SH-SY5Y (cell line): ENCODE data around the gene SNUPN.

Source experiments
- GATA2 ChIP-seq: IDR thresholded peaks from 2 replicates; pipeline ENCODE4 v1.6.1; 2011; ENCODE audit warnings: mild to moderate bottlenecking, low read depth, low read length
- GATA3 ChIP-seq: IDR thresholded peaks from 2 replicates; pipeline ENCODE4 v1.6.1; 2011; ENCODE audit warnings: low read depth, mild to moderate bottlenecking, low read length, moderate library complexity

Gene SNUPN

DNA sequence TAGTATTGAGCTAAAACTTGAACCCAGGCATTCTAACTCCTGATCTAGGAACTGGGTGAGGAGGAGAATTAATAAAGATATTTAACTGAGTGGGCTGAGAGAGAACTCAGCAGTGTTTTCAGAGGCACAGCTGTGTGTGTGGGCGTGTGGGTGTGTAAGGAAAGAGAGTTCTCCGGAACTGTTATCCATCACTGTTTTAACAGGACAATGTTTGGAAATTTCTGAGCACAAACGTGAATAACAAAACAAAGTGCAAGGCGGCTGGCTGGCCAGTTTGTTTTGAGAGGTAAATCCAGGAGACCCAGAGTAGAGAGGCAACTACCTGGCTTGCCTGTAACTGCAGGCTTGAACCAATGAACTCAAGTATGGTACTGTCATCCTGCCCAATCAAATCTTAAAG lies 41.4 kb downstream of the SNUPN start:
- TF ChIP-seq GATA2 (no peak), GATA3 (no peak)

DNA sequence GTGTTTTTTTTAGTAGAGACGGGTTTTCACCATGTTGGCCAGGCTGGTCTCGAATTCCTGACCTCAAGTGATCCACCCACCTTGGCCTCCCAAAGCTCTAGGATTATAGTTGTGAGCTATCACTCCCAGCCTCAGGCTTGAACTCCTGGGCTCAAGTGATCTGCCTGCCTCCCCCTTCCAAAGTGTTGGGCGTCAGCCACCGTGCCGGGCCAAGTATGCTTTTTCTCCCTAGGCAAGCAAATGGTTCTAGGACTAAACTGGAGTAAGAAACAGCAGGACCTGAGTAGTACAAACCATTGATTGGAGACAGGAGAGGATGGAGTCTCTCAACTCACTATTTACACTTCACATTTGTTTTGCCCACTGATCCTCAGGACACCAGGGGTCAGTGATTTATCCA lies 41.8 kb downstream of the SNUPN start:
- TF ChIP-seq GATA3 = no peak
- no peak for TF ChIP-seq GATA2

DNA sequence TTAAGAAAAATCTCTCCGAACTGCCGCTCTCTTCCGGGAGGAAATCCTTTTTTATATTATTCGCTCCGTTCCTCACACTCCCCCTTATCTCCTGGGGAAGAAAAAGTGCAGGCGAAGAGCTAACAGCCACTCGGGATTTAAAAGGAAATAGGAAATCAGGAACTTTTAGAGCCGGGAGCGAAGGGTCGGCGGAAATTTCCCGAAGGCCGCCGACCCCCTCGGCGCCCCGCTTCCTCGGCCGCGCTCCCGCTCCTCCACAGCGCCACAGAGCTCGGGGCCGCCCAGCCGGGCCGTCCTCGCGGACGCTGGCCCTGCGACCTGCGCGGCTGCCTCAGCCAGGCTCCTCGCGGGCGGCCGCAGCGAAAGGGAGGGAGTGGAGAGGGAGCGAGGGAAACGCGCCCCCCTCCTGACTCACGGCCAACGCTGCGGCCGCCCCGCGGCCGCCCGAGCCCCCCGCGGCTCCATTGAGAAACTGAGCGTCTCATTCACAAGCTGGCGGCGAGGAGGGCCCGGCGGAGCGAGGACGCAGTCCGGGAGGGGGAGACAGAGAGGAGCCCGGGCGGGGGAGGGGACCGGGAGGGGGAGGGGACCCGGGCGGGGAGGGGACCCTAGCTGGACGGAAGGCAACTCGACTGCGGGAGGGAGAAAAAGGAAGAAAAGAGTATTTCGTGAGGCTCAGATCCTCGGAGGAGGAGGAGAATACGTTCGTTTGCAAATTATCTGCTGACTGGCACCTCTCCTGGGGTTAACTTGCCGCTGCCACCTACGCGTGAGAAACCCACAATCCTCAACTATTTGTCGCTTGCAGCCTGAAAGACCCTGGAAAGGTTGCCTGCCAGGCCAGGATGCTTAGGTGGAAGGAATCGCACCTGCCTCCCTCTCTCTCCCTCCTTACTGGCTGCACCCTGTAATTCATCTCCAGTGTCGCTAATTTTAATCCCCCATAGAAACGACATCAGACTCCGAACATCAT lies 46.3 kb downstream of the SNUPN start, which contains the start of gene PTPN9:
Gene PTPN9, minus strand, starts transcription at position 368 of the 973 bp plus-strand sequence. CDS start 539 bp downstream, outside the sequence.
- no peak for TF ChIP-seq GATA3
- TF ChIP-seq GATA2 = no peak

DNA sequence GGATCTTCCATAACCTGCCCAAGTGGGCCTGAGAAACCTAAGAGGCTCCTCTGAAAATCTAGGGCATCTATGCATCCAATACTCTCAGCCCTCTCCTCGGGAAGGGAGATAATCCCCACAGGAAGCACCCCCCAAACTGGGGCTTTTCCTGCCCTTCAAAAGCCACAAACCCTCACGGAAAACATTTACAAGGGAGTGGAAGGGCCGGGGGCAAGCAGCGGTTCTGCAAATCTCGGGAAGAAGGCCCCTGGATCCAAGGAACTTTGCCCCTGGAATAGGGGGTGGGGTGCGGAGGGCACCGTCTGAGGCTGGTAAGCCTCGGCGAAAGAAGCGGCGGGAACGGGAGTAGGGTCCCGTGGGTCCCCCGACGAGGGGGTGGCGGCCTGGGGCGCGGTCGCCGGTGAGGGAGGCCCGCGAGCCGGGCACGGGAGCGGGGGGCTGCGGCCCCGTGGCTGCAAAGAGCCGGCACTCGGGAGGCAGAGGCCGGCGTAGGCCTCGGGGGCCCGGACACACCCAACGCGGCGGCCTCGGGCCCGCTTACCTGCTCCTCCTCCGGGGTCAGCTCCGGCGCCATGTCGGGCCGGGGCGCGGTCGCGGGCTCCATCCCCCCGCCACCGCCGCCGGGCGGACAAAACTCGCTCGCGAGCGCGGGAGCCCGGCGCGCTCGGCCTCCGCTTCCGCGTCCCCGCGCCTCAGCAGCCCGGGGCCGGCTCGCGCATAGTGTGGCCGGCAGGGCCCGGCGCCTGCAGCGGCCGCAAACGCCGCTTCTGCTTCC lies 47.2 kb downstream of the SNUPN start:
- TF ChIP-seq GATA3 = no peak
- no peak for TF ChIP-seq GATA2

DNA sequence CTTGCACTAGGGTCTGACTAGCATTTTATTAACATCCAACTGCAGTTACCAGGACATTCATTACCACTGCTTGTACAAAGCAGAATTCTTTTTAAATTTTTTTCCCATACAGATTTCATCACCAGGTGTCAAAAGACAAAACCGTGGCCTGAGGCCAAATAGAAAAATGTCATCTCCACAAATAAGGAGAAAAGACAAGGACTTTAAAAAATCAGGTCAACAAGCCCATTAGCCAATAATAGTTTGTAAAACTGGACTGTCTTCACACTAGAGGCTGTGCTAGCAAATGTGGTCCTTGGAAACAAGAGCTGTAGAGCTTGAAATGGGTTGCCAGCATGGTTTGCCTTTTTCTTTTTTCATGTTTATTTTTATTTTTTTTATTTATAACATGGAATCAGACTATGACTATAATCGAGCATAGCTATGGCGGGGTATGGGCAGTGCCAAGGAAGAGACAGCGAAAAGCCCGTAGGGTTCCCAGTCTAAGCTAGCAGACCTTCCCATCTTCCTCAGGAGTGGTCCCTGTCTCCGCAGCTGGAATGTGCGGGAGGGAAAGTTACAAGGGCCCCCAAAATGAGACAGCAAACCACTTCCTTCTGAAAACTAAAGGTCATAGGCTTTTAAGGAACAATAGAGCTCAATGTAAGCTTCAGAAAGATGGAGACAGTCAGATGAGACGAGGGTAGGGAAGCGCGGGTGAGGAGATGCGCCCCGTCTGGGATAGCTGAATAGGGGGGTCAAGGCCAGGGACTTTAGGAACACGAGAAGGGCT lies 47.9 kb downstream of the SNUPN start:
- no peak for TF ChIP-seq GATA3
- TF ChIP-seq GATA2 = no peak

DNA sequence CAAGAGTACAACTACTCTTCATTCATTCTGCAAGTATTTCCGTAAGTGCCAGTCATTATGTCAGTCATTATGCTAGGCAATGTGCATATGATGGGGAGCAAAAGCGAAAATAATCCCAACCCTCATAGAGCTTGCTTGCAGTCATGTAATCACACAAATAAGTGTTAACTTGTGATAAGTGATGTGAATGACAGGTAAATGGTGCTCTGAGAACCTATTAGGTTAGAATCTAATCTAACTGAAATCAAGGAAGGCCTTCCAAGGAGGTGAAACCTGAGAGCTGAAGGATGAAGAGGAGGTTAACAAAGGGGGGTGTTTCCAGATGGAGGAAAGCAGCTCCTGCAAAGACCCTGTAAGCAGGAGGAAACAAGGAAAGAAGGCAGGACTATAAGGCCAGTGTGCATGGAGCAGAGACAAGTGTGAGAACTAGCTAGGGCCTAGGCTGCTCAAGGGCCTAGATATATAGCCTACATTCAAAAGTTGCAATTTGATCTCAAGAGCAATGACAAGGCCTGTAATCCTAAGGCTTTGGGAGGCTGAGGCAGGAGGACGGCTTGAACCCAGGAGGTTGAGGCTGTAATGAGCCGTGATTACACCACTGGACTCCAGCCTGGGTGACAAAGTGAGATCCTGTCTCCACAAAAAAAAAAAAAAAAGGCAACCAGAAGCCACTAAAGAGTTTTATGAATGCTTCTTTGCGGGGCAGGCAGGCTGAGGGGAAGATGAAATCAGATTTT lies 51.7 kb downstream of the SNUPN start:
- TF ChIP-seq GATA2 (no peak), GATA3 (no peak)

DNA sequence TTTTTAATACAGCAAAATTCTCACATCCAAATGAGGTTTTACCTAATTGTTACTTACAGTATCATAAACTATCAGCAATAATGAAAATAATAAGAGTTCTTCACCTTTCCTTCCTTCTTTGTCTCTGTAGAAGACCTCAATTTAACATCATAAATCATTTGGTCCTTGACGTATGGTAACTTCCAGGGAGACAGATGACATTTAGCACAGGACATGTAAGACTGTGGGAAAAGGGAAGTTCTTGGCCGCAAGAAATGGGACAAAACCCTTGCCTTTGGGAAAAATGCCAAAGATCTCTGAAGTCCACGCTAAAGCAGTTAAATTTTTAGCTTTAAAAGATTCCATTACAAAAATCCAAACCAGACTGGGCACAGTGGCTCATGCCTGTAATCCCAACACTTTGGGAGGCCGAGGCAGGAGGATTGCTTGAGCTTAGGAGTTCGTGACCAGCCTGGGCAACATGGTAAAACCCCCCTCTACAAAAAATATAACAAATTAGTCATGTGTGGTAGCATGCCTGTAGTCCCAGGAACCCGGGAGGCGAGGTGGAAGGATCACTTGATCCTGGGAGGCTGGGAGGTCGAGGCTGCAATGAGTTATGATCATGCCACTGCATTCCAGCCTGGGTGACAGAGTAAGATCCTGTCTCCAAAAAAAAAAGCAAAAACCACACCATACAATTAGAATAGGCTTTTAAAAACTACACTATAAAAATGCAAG lies 55.2 kb downstream of the SNUPN start:
- no peak for TF ChIP-seq GATA3
- no peak for TF ChIP-seq GATA2

DNA sequence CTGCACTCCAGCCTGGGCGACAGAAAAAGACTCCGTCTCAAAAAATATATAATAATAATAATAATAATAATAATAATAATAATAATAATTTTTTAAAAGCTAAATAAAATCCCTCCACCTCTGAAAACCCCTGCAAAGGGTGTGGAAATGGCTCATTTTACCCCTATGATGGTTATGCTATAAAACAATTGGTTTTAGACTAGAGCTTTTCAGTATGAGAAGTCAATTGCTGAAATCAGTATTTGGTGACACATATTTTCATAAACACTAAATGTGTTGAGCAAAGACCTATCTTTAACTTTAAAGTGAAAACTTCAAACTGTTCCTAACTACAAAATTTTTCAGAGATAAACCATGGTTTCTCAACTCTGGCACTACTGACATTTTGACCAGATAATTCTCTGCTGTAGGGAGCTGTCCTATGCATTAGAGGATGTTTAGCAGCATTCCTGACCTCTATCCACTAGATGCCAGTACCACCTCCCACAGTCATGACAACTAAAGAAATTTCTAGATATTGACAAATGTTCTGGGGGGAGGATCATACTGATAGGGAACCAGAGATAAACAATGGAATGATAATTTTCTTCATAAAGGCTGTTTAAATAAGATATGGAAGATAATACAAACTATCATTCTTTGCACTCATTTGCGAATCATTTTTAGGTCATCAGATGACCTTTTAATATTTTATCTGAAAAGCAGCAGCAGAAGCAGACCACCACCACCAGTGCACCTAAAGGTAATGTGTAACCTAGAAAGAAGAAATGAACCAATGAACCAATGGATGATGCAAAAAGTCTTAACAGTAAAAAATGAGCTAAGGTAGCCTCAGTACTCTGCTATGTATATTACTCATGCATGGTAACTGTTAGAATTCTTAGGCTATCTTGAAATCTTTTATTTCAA lies 60.2 kb downstream of the SNUPN start:
- TF ChIP-seq GATA2 (no peak), GATA3 (no peak)

DNA sequence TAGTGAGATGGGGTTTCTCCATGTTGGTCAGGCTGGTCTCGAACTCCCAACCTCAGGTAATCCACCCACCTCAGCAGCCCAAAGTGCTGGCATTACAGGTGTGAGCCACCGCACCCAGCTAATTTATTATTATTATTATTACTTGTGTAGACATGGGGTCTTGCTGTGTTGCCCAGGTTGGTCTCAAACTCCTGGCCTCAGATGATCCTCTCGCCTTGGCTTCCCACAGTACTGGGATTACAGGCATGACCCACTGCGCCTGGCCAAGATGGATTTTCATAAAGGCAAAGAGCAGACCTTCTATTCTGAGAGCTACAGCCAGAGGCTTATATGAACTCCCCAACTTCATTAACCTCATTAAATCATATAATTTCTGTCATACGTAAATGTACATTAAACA lies 63.6 kb downstream of the SNUPN start:
- no peak for TF ChIP-seq GATA2
- no peak for TF ChIP-seq GATA3

DNA sequence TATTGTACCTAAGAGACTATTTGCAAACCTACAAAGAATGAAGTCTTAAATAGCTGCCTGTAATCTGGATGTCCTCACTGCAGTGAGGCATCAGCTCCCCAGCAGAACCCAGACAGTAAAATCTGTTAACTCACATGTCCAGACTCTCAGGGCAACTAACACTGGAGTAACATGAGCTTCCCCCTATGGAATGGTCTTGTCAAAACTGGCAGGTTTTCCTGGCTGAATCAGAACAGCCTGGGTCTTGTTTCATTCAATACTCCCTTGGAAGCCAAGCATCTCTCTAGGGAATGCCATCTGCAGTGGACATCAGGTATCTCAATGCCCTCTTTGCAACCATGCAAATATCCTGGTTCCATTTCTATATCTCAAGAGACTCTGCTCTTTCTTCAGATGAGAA lies 70.8 kb downstream of the SNUPN start:
- TF ChIP-seq GATA2 (no peak), GATA3 (no peak)

DNA sequence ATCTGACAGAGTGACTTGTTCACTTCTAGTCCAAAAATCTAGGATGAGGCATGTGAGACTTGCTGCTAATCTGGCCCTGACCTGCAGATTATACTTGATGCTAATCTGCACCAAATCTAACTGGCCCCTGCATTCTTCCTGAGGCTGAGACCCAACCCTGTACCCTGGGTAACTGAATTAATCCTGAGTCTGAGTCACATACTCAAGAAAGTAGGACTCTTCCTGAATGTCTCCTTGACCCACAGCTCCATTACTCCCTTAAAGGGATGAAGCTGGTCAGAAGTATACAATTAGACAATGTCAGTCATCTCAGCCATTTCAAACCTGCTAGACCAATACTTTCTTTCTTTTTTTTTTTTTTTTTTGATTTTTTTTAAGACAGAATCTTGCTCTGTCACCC lies 71.9 kb downstream of the SNUPN start:
- TF ChIP-seq GATA3 (no peak), GATA2 (no peak)

DNA sequence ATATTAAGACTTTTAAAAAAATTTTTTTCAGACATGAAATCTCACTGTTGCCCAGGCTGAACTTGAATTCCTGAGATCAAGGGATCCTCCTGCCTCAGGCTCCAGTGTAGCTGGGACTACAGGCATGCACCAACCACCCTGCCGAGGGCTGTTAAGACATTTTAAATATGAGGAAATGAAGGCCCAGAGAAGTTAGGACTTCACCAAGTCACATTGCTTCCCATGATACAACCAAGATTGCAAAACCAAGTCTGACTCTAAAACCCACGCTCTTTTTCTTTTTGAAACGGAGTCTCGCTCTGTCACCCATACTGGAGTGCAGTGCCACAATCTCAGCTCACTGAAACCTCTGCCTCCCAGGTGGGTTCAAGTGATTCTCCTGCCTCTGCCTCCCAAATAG lies 74.4 kb downstream of the SNUPN start:
- TF ChIP-seq GATA2 = no peak
- no peak for TF ChIP-seq GATA3
